ENCODE results near the gene PLEKHG7.

The PLEKHG7 gene

GRCh38 chr12:92765871-92766270 is 63.1 kb downstream of the PLEKHG7 start:
- no peak for DNase-seq (ENCODE audit: low spot score)
- no peak overlapping the region for H3K27ac ChIP-seq
- no peak for TF ChIP-seq CTCF (conservative IDR thresholded peaks at IDR 0.05; ENCODE audit: low read depth)
- ChIA-PET POLR2A (ENCODE audit: low non-redundant PET) (no interaction called here), CTCF (no interaction called here)

GRCh38 chr12:92769124-92769901 is 66.5 kb downstream of the PLEKHG7 start:
- no peak overlapping the region for H3K27ac ChIP-seq
- no peak for TF ChIP-seq CTCF (conservative IDR thresholded peaks at IDR 0.05; ENCODE audit: low read depth)
- DNase-seq (ENCODE audit: low spot score) = no peak
- ChIA-PET CTCF (no interaction called here), POLR2A (ENCODE audit: low non-redundant PET) (no interaction called here)

- no peak for DNase-seq (ENCODE audit: low spot score)
- POLR2A ChIA-PET (ENCODE audit: low non-redundant PET) = no interaction called here
- H3K27ac ChIP-seq = no peak overlapping the region
- no peak for TF ChIP-seq CTCF (conservative IDR thresholded peaks at IDR 0.05; ENCODE audit: low read depth)
- CTCF ChIA-PET = interaction anchor here (0.6 kb wide), 1 partner anchor 11 kb away, joined by 4 read pairs; no protein-coding TSS in a partner anchor
Measured at GRCh38 chr12:92771001-92771400, 68.2 kb downstream of the PLEKHG7 start.

GRCh38 chr12:92775416-92775815 is 72.6 kb downstream of the PLEKHG7 start:
- no peak for TF ChIP-seq CTCF (conservative IDR thresholded peaks at IDR 0.05; ENCODE audit: low read depth)
- DNase-seq (ENCODE audit: low spot score) = no peak
- POLR2A ChIA-PET (ENCODE audit: low non-redundant PET) = no interaction called here
- CTCF ChIA-PET = interaction anchor here (0.6 kb wide), 1 partner anchor 1066 kb away, joined by 3 read pairs; no protein-coding TSS in a partner anchor
- H3K27ac ChIP-seq = no peak overlapping the region

GRCh38 chr12:92778525-92778924 is 75.7 kb downstream of the PLEKHG7 start:
- POLR2A ChIA-PET (ENCODE audit: low non-redundant PET) = no interaction called here

GRCh38 chr12:92779902-92780301 is 77.1 kb downstream of the PLEKHG7 start:
- CTCF ChIA-PET = no interaction called here
- H3K27ac ChIP-seq = no peak overlapping the region
- POLR2A ChIA-PET (ENCODE audit: low non-redundant PET) = no interaction called here
- TF ChIP-seq CTCF (conservative IDR thresholded peaks at IDR 0.05; ENCODE audit: low read depth) = no peak
- DNase-seq (ENCODE audit: low spot score) = no peak

More at GRCh38 chr12:92778525-92778924, 75.7 kb downstream of the PLEKHG7 start:
- H3K27ac ChIP-seq = no peak overlapping the region
- no peak for TF ChIP-seq CTCF (conservative IDR thresholded peaks at IDR 0.05; ENCODE audit: low read depth)
- no peak for DNase-seq (ENCODE audit: low spot score)
- CTCF ChIA-PET = interaction anchor here (0.6 kb wide), 1 partner anchor 17 kb away, joined by 6 read pairs; no protein-coding TSS in a partner anchor
